Trophoblast cell (in vitro differentiated cells and primary cell): ENCODE measurements around the gene DLGAP1.

Experiments
- DNase-seq, 2 donors: peaks; one replicate each; pipeline ENCODE4 v3.0.0-alpha.2; 2016
- H2AFZ ChIP-seq: 2 replicates; pipeline ENCODE4 v1.6.1; 2013; ENCODE audit warnings: low read length, moderate library complexity, mild to moderate bottlenecking; ENCODE audit not compliant: insufficient read depth, poor library complexity
- H2AK5ac ChIP-seq: 2 replicates; pipeline ENCODE4 v1.6.1; 2013; ENCODE audit warnings: mild to moderate bottlenecking, low read length
- H2BK120ac ChIP-seq: 2 replicates; pipeline ENCODE4 v1.6.1; 2013; ENCODE audit warnings: low read length, mild to moderate bottlenecking, moderate library complexity; ENCODE audit not compliant: insufficient read depth, poor library complexity
- H2BK12ac ChIP-seq: 2 replicates; pipeline ENCODE4 v1.6.1; 2013; ENCODE audit warnings: mild to moderate bottlenecking, low read length, moderate library complexity
- H2BK5ac ChIP-seq: 2 replicates; pipeline ENCODE4 v1.6.1; 2013; ENCODE audit warnings: low read length, low read depth, moderate library complexity, mild to moderate bottlenecking; ENCODE audit not compliant: poor library complexity
- H3K14ac ChIP-seq: 2 replicates; pipeline ENCODE4 v1.6.1; 2013; ENCODE audit warnings: mild to moderate bottlenecking, low read length
- H3K18ac ChIP-seq: 2 replicates; pipeline ENCODE4 v1.6.1; 2013; ENCODE audit warnings: mild to moderate bottlenecking, low read length
- H3K23ac ChIP-seq: 2 replicates; pipeline ENCODE4 v1.6.1; 2013; ENCODE audit warnings: low read length
- H3K27ac ChIP-seq: 2 replicates; pipeline ENCODE4 v1.5.1; 2013; ENCODE audit warnings: low read depth, mild to moderate bottlenecking, inconsistent platforms, low read length, moderate library complexity
- H3K27me3 ChIP-seq: 2 replicates; pipeline ENCODE4 v1.6.1; 2013; ENCODE audit warnings: inconsistent platforms, mild to moderate bottlenecking, low read length, moderate library complexity; ENCODE audit not compliant: insufficient read depth
- H3K36me3 ChIP-seq, 2 experiments: 1 replicate in 1 of 2; 2 replicates in 1 of 2; pipeline ENCODE4 v1.6.1; 2013; ENCODE audit warnings: low read length in 2 of 2, mild to moderate bottlenecking in 2 of 2, moderate library complexity in 1 of 2; ENCODE audit not compliant: insufficient read depth in 2 of 2, control insufficient read depth in 1 of 2
- H3K4ac ChIP-seq: 2 replicates; pipeline ENCODE4 v1.6.1; 2013; ENCODE audit warnings: low read depth, mild to moderate bottlenecking, low read length, moderate library complexity
- H3K4me1 ChIP-seq, 2 experiments: 1 replicate in 1 of 2; 2 replicates in 1 of 2; pipeline ENCODE4 v1.6.1; 2013; ENCODE audit warnings: low read length in 2 of 2, mild to moderate bottlenecking in 2 of 2, moderate library complexity in 1 of 2; ENCODE audit not compliant: insufficient read depth in 2 of 2, control insufficient read depth in 1 of 2
- H3K4me2 ChIP-seq: 2 replicates; pipeline ENCODE4 v1.6.1; 2013; ENCODE audit warnings: inconsistent platforms, mild to moderate bottlenecking, low read length, moderate library complexity
- H3K4me3 ChIP-seq: 2 replicates; pipeline ENCODE4 v1.5.1; 2013; ENCODE audit warnings: mild to moderate bottlenecking, low read depth, low read length, inconsistent platforms
- H3K79me1 ChIP-seq: one replicate; pipeline ENCODE4 v1.6.1; 2013; ENCODE audit warnings: low read length
- H3K79me2 ChIP-seq: 2 replicates; pipeline ENCODE4 v1.6.1; 2013; ENCODE audit warnings: low read length, mild to moderate bottlenecking; ENCODE audit not compliant: control insufficient read depth, insufficient read depth, poor library complexity
- H3K9ac ChIP-seq: 2 replicates; pipeline ENCODE4 v1.6.1; 2013; ENCODE audit warnings: mild to moderate bottlenecking, low read length
- H3K9me3 ChIP-seq: 2 replicates; pipeline ENCODE4 v1.6.1; 2013; ENCODE audit warnings: low read depth, mild to moderate bottlenecking, control low read depth, inconsistent platforms, low read length; ENCODE audit not compliant: insufficient read depth
- H4K12ac ChIP-seq: 2 replicates; pipeline ENCODE4 v1.6.1; 2013; ENCODE audit warnings: low read depth, mild to moderate bottlenecking, low read length, moderate library complexity
- H4K8ac ChIP-seq: 2 replicates; pipeline ENCODE4 v1.6.1; 2013; ENCODE audit warnings: low read depth, mild to moderate bottlenecking, low read length, moderate library complexity
- H4K91ac ChIP-seq: one replicate; pipeline ENCODE4 v1.6.1; 2013; ENCODE audit warnings: low read depth, mild to moderate bottlenecking, low read length, moderate library complexity
- WGBS: extraction: QIAGEN DNeasy Blood & Tissue Kit; methylation state at CpG from one replicate; pipeline ENCODE4 v1.1.7; 2013; ENCODE audit warnings: missing lambda C conversion rate; ENCODE audit not compliant: insufficient read length, insufficient coverage; ENCODE audit errors: extremely low coverage; 5-methylcytosine and 5-hydroxymethylcytosine counted together

Gene DLGAP1

DNA sequence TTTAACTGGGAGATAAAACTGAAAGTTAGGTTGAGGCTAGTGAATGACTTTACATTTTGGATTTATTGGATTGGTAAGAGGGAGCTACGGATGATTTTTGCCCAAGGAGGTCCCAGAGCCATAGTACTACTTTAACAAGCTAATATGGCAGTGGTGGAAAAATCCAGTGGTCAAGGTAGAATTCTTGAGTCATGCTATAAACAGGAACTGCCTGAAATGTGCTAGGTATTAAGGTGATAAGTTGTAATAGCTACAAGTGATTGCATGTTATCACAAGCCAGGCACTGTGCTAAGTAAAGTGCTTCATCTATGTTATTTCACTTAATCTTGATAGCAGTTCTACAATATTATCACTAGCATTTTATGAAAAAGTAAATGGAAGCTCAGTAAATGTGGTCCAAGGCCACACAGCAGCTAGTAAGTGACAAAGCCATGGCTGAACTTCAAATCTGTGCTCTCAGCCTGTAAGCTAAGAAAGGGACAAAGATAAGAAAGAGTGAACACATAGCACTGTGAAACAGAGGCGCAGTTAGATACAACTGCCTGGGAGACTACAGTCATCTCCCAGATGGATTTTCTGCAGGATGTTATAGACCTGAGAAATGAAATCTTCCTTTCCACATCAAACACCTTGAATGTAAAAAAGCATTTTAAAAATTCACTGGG, 535.6 kb downstream of the DLGAP1 start:
- H3K27me3 ChIP-seq: no peaks in the 10 kb centered on the region
- H2BK5ac ChIP-seq: no peak overlapping the region

DNA sequence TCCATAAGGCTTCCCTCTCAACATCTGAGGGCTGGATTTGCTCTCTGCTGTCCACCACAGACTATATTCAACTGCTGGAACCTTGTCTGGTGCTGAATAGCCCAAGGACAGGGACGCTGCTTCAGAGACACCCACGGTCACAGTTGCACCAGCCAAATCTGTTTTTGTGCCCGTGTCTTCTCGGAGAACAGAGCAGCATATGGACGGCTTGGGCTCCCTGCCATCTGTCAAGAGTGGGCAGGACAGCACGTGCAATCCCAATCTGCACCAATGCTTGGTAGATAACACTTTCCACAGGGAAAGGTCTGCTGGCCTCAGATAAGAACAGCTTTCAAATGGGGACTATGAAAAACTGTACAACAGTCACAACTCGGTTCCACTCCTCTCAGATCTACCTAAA, 539.0 kb downstream of the DLGAP1 start:
- H3K4me2 ChIP-seq: no peak overlapping the region
- no peak overlapping the region for H2BK12ac ChIP-seq
- no peak overlapping the region for H3K4ac ChIP-seq
- no peak overlapping the region for H4K12ac ChIP-seq
- no peak overlapping the region for H3K27ac ChIP-seq
- no peaks in the 10 kb centered on the region for H3K36me3 ChIP-seq
- no CpG with 5 or more reads among the region's 7 CpGs for WGBS
- H2AK5ac ChIP-seq: no peak overlapping the region
- H3K18ac ChIP-seq: no peak overlapping the region
- no peaks in the 10 kb centered on the region for H3K27me3 ChIP-seq
- H4K8ac ChIP-seq: no peak overlapping the region
- H3K14ac ChIP-seq: no peak overlapping the region
- peak overlapping the region; percentile 4 for H3K23ac ChIP-seq
- no peak overlapping the region for H3K4me3 ChIP-seq
- no peak for DNase-seq
- no peaks in the 10 kb centered on the region for H3K79me2 ChIP-seq
- H4K91ac ChIP-seq: no peak overlapping the region
- no peaks in the 10 kb centered on the region for H3K4me1 ChIP-seq
- no peaks in the 10 kb centered on the region for H3K79me1 ChIP-seq
- H3K9me3 ChIP-seq: no peaks in the 10 kb centered on the region
- no peak overlapping the region for H2BK5ac ChIP-seq
- no peak overlapping the region for H2AFZ ChIP-seq
- no peak overlapping the region for H2BK120ac ChIP-seq
- no peak overlapping the region for H3K9ac ChIP-seq

More for the DNA sequence above, 535.6 kb downstream of the DLGAP1 start:
- no CpG with 5 or more reads among the region's 2 CpGs for WGBS
- Histone ChIP-seq H3K18ac (no peak overlapping the region), H2AFZ (no peak overlapping the region), H4K12ac (no peak overlapping the region), H3K9ac (no peak overlapping the region), H3K4me2 (no peak overlapping the region), H2BK12ac (no peak overlapping the region), H3K9me3 (no peaks in the 10 kb centered on the region), H3K14ac (no peak overlapping the region), H3K4me1 (no peaks in the 10 kb centered on the region), H3K79me1 (no peaks in the 10 kb centered on the region), H2BK120ac (no peak overlapping the region), H2AK5ac (no peak overlapping the region), H3K23ac (no peak overlapping the region), H3K36me3 (no peaks in the 10 kb centered on the region), H4K8ac (no peak overlapping the region), H3K27ac (no peak overlapping the region), H3K79me2 (no peaks in the 10 kb centered on the region), H3K4me3 (no peak overlapping the region), H4K91ac (no peak overlapping the region), H3K4ac (no peak overlapping the region)
- no peak for DNase-seq

- H4K8ac ChIP-seq: no peak overlapping the region
- no peak overlapping the region for H2AFZ ChIP-seq
- H3K9ac ChIP-seq: no peak overlapping the region
- no peak overlapping the region for H3K4me2 ChIP-seq
- H2BK12ac ChIP-seq: no peak overlapping the region
- no peak overlapping the region for H3K18ac ChIP-seq
- no peak overlapping the region for H3K4ac ChIP-seq
- H4K91ac ChIP-seq: no peak overlapping the region
- DNase-seq: no peak
- H3K23ac ChIP-seq: no peak overlapping the region
- no peak overlapping the region for H2BK5ac ChIP-seq
- no peak overlapping the region for H3K14ac ChIP-seq
- no peak overlapping the region for H2AK5ac ChIP-seq
- no peaks in the 10 kb centered on the region for H3K4me1 ChIP-seq
- H3K27ac ChIP-seq: no peak overlapping the region
- no peak overlapping the region for H4K12ac ChIP-seq
- H3K9me3 ChIP-seq: no peaks in the 10 kb centered on the region
- H3K79me2 ChIP-seq: no peaks in the 10 kb centered on the region
- no peaks in the 10 kb centered on the region for H3K36me3 ChIP-seq
- no peak overlapping the region for H3K4me3 ChIP-seq
- H2BK120ac ChIP-seq: no peak overlapping the region
- no peaks in the 10 kb centered on the region for H3K79me1 ChIP-seq
- no CpG with 5 or more reads among the region's 2 CpGs for WGBS
- no peaks in the 10 kb centered on the region for H3K27me3 ChIP-seq
Measured at GRCh38 chr18:3914833-3915610, 540.1 kb downstream of the DLGAP1 start.

- H2BK12ac ChIP-seq: no peak overlapping the region
- no CpG with 5 or more reads among the region's 3 CpGs for WGBS
- H3K79me2 ChIP-seq: no peaks in the 10 kb centered on the region
- no peaks in the 10 kb centered on the region for H3K36me3 ChIP-seq
- H3K9me3 ChIP-seq: no peaks in the 10 kb centered on the region
- no peaks in the 10 kb centered on the region for H3K79me1 ChIP-seq
- H3K9ac ChIP-seq: no peak overlapping the region
- no peak overlapping the region for H4K8ac ChIP-seq
- no peaks in the 10 kb centered on the region for H3K27me3 ChIP-seq
- no peak overlapping the region for H4K91ac ChIP-seq
- DNase-seq: no peak
- H3K23ac ChIP-seq: no peak overlapping the region
- H3K4me3 ChIP-seq: no peak overlapping the region
- no peak overlapping the region for H3K14ac ChIP-seq
- H2BK120ac ChIP-seq: no peak overlapping the region
- H3K27ac ChIP-seq: no peak overlapping the region
- no peak overlapping the region for H2AK5ac ChIP-seq
- no peak overlapping the region for H3K18ac ChIP-seq
- H2AFZ ChIP-seq: no peak overlapping the region
- H3K4ac ChIP-seq: no peak overlapping the region
- no peak overlapping the region for H3K4me2 ChIP-seq
- no peaks in the 10 kb centered on the region for H3K4me1 ChIP-seq
- no peak overlapping the region for H4K12ac ChIP-seq
- no peak overlapping the region for H2BK5ac ChIP-seq
Measured at GRCh38 chr18:3914109-3914508, 541.0 kb downstream of the DLGAP1 start.
